Activated CD8-positive, alpha-beta T cell treated with anti-CD3 and anti-CD28 coated beads for 36 hours (primary cell): ENCODE data around the gene ABR. TPM values are rescaled to one million over a fixed set of nuclear protein-coding genes. Genes with fewer than 3 reads are reported as not detected.

Source experiments
- ATAC-seq: fragments of 200-7000 bp; cut with Tn5 transposase; one replicate; pipeline ENCODE4 v1.10.0; 2021; ENCODE audit warnings: mild to moderate bottlenecking, moderate library complexity
- CTCF ChIA-PET: fragments of 350-600 bp; sonication (Branson Sonifier 250); formaldehyde crosslinking; loops from one replicate; lab custom pipeline; 2021; ENCODE audit warnings: antibody characterized with exemption; lab: Charles Lee
- POLR2A ChIA-PET: fragments of 350-600 bp; sonication (Branson Sonifier 250); formaldehyde crosslinking; loops from one replicate; lab custom pipeline; 2021; ENCODE audit warnings: antibody characterized with exemption; lab: Charles Lee
- DNase-seq: peaks from one replicate; pipeline ENCODE4 v3.0.0-alpha.2; 2020
- H3K27ac Mint-ChIP-seq: one replicate; pipeline ENCODE4 v1.8.0; 2021; ENCODE audit warnings: mild to moderate bottlenecking, mixed read lengths
- H3K27me3 Mint-ChIP-seq: one replicate; pipeline ENCODE4 v1.8.0; 2021; ENCODE audit warnings: mixed read lengths
- H3K36me3 Mint-ChIP-seq: one replicate; pipeline ENCODE4 v1.8.0; 2021; ENCODE audit warnings: low read depth, mixed read lengths
- H3K4me1 Mint-ChIP-seq: one replicate; pipeline ENCODE4 v1.8.0; 2021; ENCODE audit warnings: low read depth, mixed read lengths
- H3K4me3 Mint-ChIP-seq: one replicate; pipeline ENCODE4 v1.8.0; 2021; ENCODE audit warnings: mild to moderate bottlenecking, moderate library complexity, mixed read lengths
- H3K9me3 Mint-ChIP-seq: one replicate; pipeline ENCODE4 v1.8.0; 2021; ENCODE audit warnings: mixed read lengths
- CTCF ChIP-seq: fragments of 200-600 bp; IDR thresholded peaks from one replicate; pipeline ENCODE4 v1.8.0; 2022; ENCODE audit warnings: antibody characterized with exemption, mild to moderate bottlenecking
- intact Hi-C: fragments of 100-400 bp; cut with micrococcal nuclease; formaldehyde crosslinking; loops from one replicate; pipeline ENCODE4 v1.10.0; 2022
- total RNA-seq, 2 experiments: library from RNA; stranded (reverse); gene quantifications; one replicate each; pipeline ENCODE4 v1.2.3, GENCODE V29; 2021

ABR gene
- total RNA-seq, 2 experiments from 2014 or later = 44.4 to 46.6 TPM

GRCh38 chr17:1082579-1082978, 97.2 kb downstream of the ABR start:
- ATAC-seq (no peak), DNase-seq (no peak)
- intact Hi-C loops = no loop called here
- H3K27ac Mint-ChIP-seq = no peak overlapping the region
- no peaks in the 10 kb centered on the region for H3K9me3 Mint-ChIP-seq
- ChIA-PET CTCF (interaction anchor here (1.6 kb wide), 1 partner anchor 26 kb away, joined by 6 read pairs; no protein-coding TSS in a partner anchor), POLR2A (no interaction called here)
- no peak for TF ChIP-seq CTCF
- H3K4me3 Mint-ChIP-seq = no peak overlapping the region
- peaks cover 3% of the 10 kb centered on the region for H3K36me3 Mint-ChIP-seq
- no peaks in the 10 kb centered on the region for H3K4me1 Mint-ChIP-seq
- H3K27me3 Mint-ChIP-seq = no peaks in the 10 kb centered on the region

GRCh38 chr17:1078831-1079561, 100.8 kb downstream of the ABR start:
- POLR2A ChIA-PET = no interaction called here
- TF ChIP-seq CTCF = no peak
- no peak for ATAC-seq
- CTCF ChIA-PET = no interaction called here
- no peak for DNase-seq
- H3K27me3 Mint-ChIP-seq = no peaks in the 10 kb centered on the region
- H3K4me3 Mint-ChIP-seq = no peak overlapping the region
- intact Hi-C loops = no loop called here
- peaks cover 6% of the 10 kb centered on the region for H3K36me3 Mint-ChIP-seq
- no peaks in the 10 kb centered on the region for H3K4me1 Mint-ChIP-seq
- H3K9me3 Mint-ChIP-seq = no peaks in the 10 kb centered on the region
- no peak overlapping the region for H3K27ac Mint-ChIP-seq

- ChIA-PET POLR2A (no interaction called here), CTCF (no interaction called here)
- no peak for ATAC-seq
- peaks cover 6% of the 10 kb centered on the region for H3K36me3 Mint-ChIP-seq
- no peaks in the 10 kb centered on the region for H3K27me3 Mint-ChIP-seq
- DNase-seq = no peak
- H3K4me3 Mint-ChIP-seq = no peak overlapping the region
- TF ChIP-seq CTCF = no peak
- no peaks in the 10 kb centered on the region for H3K4me1 Mint-ChIP-seq
- no peak overlapping the region for H3K27ac Mint-ChIP-seq
- no peaks in the 10 kb centered on the region for H3K9me3 Mint-ChIP-seq
- intact Hi-C loops = no loop called here
Measured at GRCh38 chr17:1077986-1078711, 101.6 kb downstream of the ABR start.

GRCh38 chr17:1077581-1077985, 102.2 kb downstream of the ABR start:
- Mint-ChIP-seq H3K4me3 (no peak overlapping the region), H3K27me3 (no peaks in the 10 kb centered on the region), H3K27ac (no peak overlapping the region), H3K4me1 (no peaks in the 10 kb centered on the region), H3K36me3 (peaks cover 6% of the 10 kb centered on the region), H3K9me3 (no peaks in the 10 kb centered on the region)
- intact Hi-C loops = no loop called here
- no peak for TF ChIP-seq CTCF
- CTCF ChIA-PET = no interaction called here
- ATAC-seq (no peak), DNase-seq (no peak)
- POLR2A ChIA-PET = no interaction called here

- DNase-seq = no peak
- intact Hi-C loops = no loop called here
- CTCF ChIA-PET = interaction anchor here (1.2 kb wide), 1 partner anchor 21 kb away, joined by 4 read pairs; no protein-coding TSS in a partner anchor
- Mint-ChIP-seq H3K27me3 (no peaks in the 10 kb centered on the region), H3K4me3 (no peak overlapping the region), H3K27ac (no peak overlapping the region), H3K9me3 (no peaks in the 10 kb centered on the region), H3K4me1 (no peaks in the 10 kb centered on the region), H3K36me3 (peaks cover 6% of the 10 kb centered on the region)
- POLR2A ChIA-PET = no interaction called here
- no peak for TF ChIP-seq CTCF
- ATAC-seq = no peak
Measured at GRCh38 chr17:1076982-1077302, 102.8 kb downstream of the ABR start.
